Right lobe of liver (tissue), 6 donors: ENCODE data around the gene CAPS. TPM values are rescaled to one million over a fixed set of nuclear protein-coding genes. Genes with fewer than 3 reads are reported as not detected.

Experiments
- ATAC-seq, 4 donors: fragments of 200-7000 bp; cut with Tn5 transposase; one replicate each; pipeline ENCODE4 v1.9.1; 2020; ENCODE audit warnings: mild to moderate bottlenecking in 4 of 4, moderate library complexity in 4 of 4
- DNase-seq, 3 donors: peaks; one replicate each; pipeline ENCODE4 v3.0.0-alpha.2; 2020
- H3K27ac ChIP-seq, 3 donors: fragments of 200-600 bp; one replicate each; pipeline ENCODE4 v1.8.0; 2022
- H3K27me3 ChIP-seq, 2 donors: fragments of 200-600 bp; one replicate each; pipeline ENCODE4 v1.8.0; 2022
- H3K36me3 ChIP-seq, 4 donors: fragments of 200-600 bp; sonication (generic) in 1 of 4; one replicate each; pipeline versions ENCODE4 v1.5.1 to v1.8.0; 2017 to 2022; ENCODE audit warnings: control low read depth in 1 of 4
- H3K4me1 ChIP-seq, 4 donors: fragments of 200-600 bp; sonication (generic) in 1 of 4; one replicate each; pipeline versions ENCODE4 v1.5.1 to v1.8.0; 2017 to 2022; ENCODE audit warnings: control low read depth in 1 of 4
- H3K4me3 ChIP-seq, 3 donors: fragments of 200-600 bp; one replicate each; pipeline ENCODE4 v1.8.0; 2022
- H3K9me3 ChIP-seq, 4 donors: fragments of 200-600 bp; sonication (generic) in 1 of 4; one replicate each; pipeline versions ENCODE4 v1.5.1 to v1.8.0; 2017 to 2022; ENCODE audit warnings: control low read depth in 1 of 4
- CTCF ChIP-seq, 4 donors: fragments of 200-600 bp in 3 of 4; fragments of 450-650 bp in 1 of 4; IDR thresholded peaks; one replicate each; pipeline versions ENCODE4 v1.5.1 to v1.8.0; 2016 to 2022; ENCODE audit warnings: antibody characterized with exemption in 4 of 4, mild to moderate bottlenecking in 2 of 4
- POLR2A ChIP-seq: fragments of 450-650 bp; IDR thresholded peaks from one replicate; pipeline ENCODE4 v1.6.1; 2017; ENCODE audit warnings: antibody characterized with exemption, mild to moderate bottlenecking
- WGBS: methylation state at CpG from one replicate; pipeline ENCODE4 v1.1.6; 2018; ENCODE audit warnings: low coverage, low lambda C conversion rate; ENCODE audit not compliant: insufficient coverage; ENCODE audit errors: missing lambda C conversion rate; 5-methylcytosine and 5-hydroxymethylcytosine counted together
- intact Hi-C, 2 donors: fragments of 100-400 bp; cut with DNase I; formaldehyde crosslinking; loops; one replicate each; pipeline versions ENCODE4 v1.11.2 to v1.14.1; 2022
- total RNA-seq, 6 experiments: library from RNA; depleted of rRNA in 2 of 6; stranded (reverse); fragments of >200 nt in 2 of 6; fragmentation: NEBNext Ultra II Directional in 3 of 6; extraction: Animal tissue kit (Norgen Biotek cat#: 25700) in 3 of 6; gene quantifications; one replicate each; pipeline versions ENCODE4 v1.1.0 to v1.2.4, GENCODE V29; 2016 to 2023
- donor health status: DM: no; HTN: yes; CAD: no.
- donor health status: DM: no; HTN: no; CAD: no.
- donor health status: DM: no; HTN: no; CAD: no.
- donor health status: DM: no; HTN: yes; CAD: no.
- donor health status: DM: no; HTN: yes; CAD: no.

Gene CAPS
- total RNA-seq, 6 experiments from 2014 or later: 1.1 to 7.9 (median 5.0) TPM

GRCh38 chr19:5956728-5957127 is 42.7 kb downstream of the CAPS start:
- no peaks in the 10 kb centered on the region for H3K27me3 ChIP-seq
- peaks cover 0 to 70% (median 28%) of the 10 kb centered on the region in 4 donors for H3K4me1 ChIP-seq
- intact Hi-C loops: no loop called here
- TF ChIP-seq POLR2A: no peak
- TF ChIP-seq CTCF (IDR thresholded peaks at IDR 0.05): no peak
- no peaks in the 10 kb centered on the region for H3K9me3 ChIP-seq
- H3K27ac ChIP-seq: no peak overlapping the region
- H3K36me3 ChIP-seq: no peaks in the 10 kb centered on the region
- H3K4me3 ChIP-seq: no peak overlapping the region
- WGBS: 93% methylated on average over 2 of the region's 12 CpGs
- DNase-seq (no peak), ATAC-seq (no peak)

DNA sequence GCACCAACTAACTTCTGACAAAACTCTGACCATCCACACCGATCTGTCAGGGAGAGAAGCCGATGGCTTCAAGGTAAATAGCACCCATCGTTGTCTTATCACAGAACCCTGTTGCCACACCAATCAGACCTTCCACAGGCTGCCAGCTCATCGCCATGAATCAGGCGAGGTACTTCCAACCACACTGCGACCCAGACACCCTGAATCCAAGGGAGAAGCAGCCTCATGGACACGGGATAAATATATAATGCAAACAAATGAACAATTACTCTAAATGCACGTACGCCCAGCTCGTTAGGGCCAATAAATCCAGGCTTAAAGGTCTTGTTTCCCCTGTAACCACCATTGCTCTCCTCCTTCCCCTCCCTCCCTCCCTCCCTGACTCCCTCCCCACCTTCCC is 43.1 kb downstream of the CAPS start:
- intact Hi-C loops: no loop called here
- Histone ChIP-seq H3K36me3 (no peaks in the 10 kb centered on the region), H3K4me3 (no peak overlapping the region), H3K4me1 (peaks cover 0 to 74% (median 31%) of the 10 kb centered on the region in 4 donors), H3K27me3 (no peaks in the 10 kb centered on the region), H3K9me3 (no peaks in the 10 kb centered on the region), H3K27ac (no peak overlapping the region)
- WGBS: 73% methylated on average over 8 of the region's 10 CpGs
- DNase-seq (no peak), ATAC-seq (no peak)
- TF ChIP-seq POLR2A: no peak
- no peak for TF ChIP-seq CTCF (IDR thresholded peaks at IDR 0.05)

- H3K27me3 ChIP-seq: no peaks in the 10 kb centered on the region
- no peak for TF ChIP-seq POLR2A
- no peak for TF ChIP-seq CTCF (IDR thresholded peaks at IDR 0.05)
- DNase-seq (no peak), ATAC-seq (no peak)
- H3K4me1 ChIP-seq: peaks cover 0 to 75% (median 40%) of the 10 kb centered on the region in 4 donors
- no peak overlapping the region for H3K27ac ChIP-seq
- intact Hi-C loops: no loop called here
- H3K36me3 ChIP-seq: no peaks in the 10 kb centered on the region
- no peak overlapping the region for H3K4me3 ChIP-seq
- no peaks in the 10 kb centered on the region for H3K9me3 ChIP-seq
- 58% methylated on average over 8 of the region's 21 CpGs for WGBS
Observed at GRCh38 chr19:5958074-5958850, 44.2 kb downstream of the CAPS start.

DNA sequence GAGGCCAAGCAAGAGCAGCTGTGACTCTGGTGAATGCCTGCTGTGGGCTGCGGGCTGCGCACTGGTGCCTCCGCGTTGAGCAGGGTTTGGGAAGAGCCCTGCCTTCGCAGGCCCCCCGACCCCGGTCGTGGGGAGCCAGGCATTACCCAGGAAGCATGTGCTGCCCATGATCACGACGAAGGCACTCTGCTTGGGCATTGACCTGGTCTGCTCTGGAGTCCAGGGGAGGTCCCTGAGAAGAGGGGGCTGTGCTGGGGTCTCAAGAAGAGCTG is 44.7 kb downstream of the CAPS start:
- H3K36me3 ChIP-seq: no peaks in the 10 kb centered on the region
- no peak for TF ChIP-seq CTCF (IDR thresholded peaks at IDR 0.05)
- TF ChIP-seq POLR2A: no peak
- WGBS: 81% methylated on average over 8 of the region's 10 CpGs
- DNase-seq (no peak), ATAC-seq (no peak)
- H3K27ac ChIP-seq: no peak overlapping the region
- H3K27me3 ChIP-seq: no peaks in the 10 kb centered on the region
- no peaks in the 10 kb centered on the region for H3K9me3 ChIP-seq
- intact Hi-C loops: no loop called here
- no peak overlapping the region for H3K4me3 ChIP-seq
- H3K4me1 ChIP-seq: peaks cover 0 to 75% (median 38%) of the 10 kb centered on the region in 4 donors
